ENCODE data around the gene ASXL1.

The ASXL1 gene

DNA sequence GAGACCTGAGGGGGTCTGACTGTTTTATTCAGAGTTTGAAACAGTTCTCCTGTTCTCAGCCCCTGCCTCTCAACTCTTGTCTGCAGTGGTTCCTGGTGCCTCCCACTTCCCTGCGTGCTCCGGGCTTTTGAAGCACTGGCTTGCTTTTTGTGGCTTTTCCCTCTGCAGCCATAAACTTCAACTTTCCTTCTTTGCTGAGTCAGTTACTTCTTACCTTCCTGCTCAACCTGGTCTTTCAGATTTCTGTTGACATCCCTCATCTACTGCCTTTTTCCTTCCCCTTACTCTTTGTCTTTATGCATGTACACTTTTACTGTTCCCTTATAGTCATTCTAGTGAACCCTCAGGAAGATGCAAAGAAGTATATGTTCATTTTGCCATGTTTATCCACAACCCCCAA, 57.4 kb downstream of the ASXL1 start:
- TF ChIP-seq POLR2AphosphoS5 (IDR thresholded peaks at IDR 0.05; ENCODE audit: low read depth, low read length) (no peak), TAF1 (IDR thresholded peaks at IDR 0.05; ENCODE audit: borderline replicate concordance, insufficient read depth, low read length) (no peak), FOXP2 (optimal IDR thresholded peaks at IDR 0.05; ENCODE audit: borderline replicate concordance, extremely low read depth, extremely low read length, insufficient read depth) (no peak), SIN3A (IDR thresholded peaks at IDR 0.05; ENCODE audit: borderline replicate concordance, insufficient read depth, low read length) (no peak)
- TF ChIP-seq, protein P1, sequence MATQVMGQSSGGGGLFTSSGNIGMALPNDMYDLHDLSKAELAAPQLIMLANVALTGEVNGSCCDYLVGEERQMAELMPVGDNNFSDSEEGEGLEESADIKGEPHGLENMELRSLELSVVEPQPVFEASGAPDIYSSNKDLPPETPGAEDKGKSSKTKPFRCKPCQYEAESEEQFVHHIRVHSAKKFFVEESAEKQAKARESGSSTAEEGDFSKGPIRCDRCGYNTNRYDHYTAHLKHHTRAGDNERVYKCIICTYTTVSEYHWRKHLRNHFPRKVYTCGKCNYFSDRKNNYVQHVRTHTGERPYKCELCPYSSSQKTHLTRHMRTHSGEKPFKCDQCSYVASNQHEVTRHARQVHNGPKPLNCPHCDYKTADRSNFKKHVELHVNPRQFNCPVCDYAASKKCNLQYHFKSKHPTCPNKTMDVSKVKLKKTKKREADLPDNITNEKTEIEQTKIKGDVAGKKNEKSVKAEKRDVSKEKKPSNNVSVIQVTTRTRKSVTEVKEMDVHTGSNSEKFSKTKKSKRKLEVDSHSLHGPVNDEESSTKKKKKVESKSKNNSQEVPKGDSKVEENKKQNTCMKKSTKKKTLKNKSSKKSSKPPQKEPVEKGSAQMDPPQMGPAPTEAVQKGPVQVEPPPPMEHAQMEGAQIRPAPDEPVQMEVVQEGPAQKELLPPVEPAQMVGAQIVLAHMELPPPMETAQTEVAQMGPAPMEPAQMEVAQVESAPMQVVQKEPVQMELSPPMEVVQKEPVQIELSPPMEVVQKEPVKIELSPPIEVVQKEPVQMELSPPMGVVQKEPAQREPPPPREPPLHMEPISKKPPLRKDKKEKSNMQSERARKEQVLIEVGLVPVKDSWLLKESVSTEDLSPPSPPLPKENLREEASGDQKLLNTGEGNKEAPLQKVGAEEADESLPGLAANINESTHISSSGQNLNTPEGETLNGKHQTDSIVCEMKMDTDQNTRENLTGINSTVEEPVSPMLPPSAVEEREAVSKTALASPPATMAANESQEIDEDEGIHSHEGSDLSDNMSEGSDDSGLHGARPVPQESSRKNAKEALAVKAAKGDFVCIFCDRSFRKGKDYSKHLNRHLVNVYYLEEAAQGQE (IDR thresholded peaks at IDR 0.05; ENCODE audit: insufficient read depth in 1 of 2, low read depth in 2 of 2, low read length in 2 of 2): no peak

DNA sequence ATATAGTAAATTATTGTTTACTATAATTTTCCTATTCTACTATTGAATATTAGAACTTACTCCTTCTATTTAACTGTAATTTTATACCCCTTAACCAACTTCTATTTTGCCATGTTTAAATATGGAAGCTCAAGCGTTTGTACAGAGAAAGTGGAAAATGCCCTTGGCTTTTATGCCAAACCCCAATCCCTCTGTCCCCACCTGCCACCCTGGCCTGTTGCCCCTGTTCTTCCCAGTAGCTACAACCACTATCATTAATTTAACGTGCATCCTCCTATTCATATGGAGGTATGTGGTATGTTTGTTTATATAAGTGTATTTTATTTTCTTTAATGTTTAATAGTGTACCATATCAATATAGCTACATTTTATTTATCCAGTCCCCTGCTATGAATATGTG, 58.1 kb downstream of the ASXL1 start:
- no peak for TF ChIP-seq FOXP2 (optimal IDR thresholded peaks at IDR 0.05; ENCODE audit: borderline replicate concordance, extremely low read depth, extremely low read length, insufficient read depth)
- no peak for TF ChIP-seq POLR2AphosphoS5 (IDR thresholded peaks at IDR 0.05; ENCODE audit: low read depth, low read length)
- no peak for TF ChIP-seq SIN3A (IDR thresholded peaks at IDR 0.05; ENCODE audit: borderline replicate concordance, insufficient read depth, low read length)
- TF ChIP-seq, protein P1 (IDR thresholded peaks at IDR 0.05; ENCODE audit: insufficient read depth in 1 of 2, low read depth in 2 of 2, low read length in 2 of 2): no peak
- TF ChIP-seq TAF1 (IDR thresholded peaks at IDR 0.05; ENCODE audit: borderline replicate concordance, insufficient read depth, low read length): no peak

DNA sequence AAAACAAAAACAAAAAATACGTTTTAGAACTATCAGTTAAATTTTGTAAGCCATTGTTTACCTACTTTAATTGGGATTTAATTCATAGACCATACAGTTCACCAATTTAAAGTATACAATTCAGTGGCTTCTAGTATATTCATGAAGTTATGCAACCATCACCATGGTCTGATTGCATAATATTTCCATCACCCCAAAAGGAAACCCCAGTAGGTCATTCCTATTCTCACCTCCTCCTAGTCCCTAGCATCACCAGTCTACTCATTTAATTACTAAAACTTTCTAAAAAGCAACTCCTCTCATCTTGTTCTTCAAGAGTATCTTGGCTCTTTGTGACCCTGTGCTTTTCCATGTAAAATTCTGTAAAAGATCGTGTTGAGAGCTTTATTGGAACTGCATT, 60.2 kb downstream of the ASXL1 start:
- TF ChIP-seq FOXP2 (optimal IDR thresholded peaks at IDR 0.05; ENCODE audit: borderline replicate concordance, extremely low read depth, extremely low read length, insufficient read depth): no peak
- TF ChIP-seq, protein P1 (IDR thresholded peaks at IDR 0.05; ENCODE audit: insufficient read depth in 1 of 2, low read depth in 2 of 2, low read length in 2 of 2): no peak
- TF ChIP-seq SIN3A (IDR thresholded peaks at IDR 0.05; ENCODE audit: borderline replicate concordance, insufficient read depth, low read length): no peak
- no peak for TF ChIP-seq TAF1 (IDR thresholded peaks at IDR 0.05; ENCODE audit: borderline replicate concordance, insufficient read depth, low read length)
- TF ChIP-seq POLR2AphosphoS5 (IDR thresholded peaks at IDR 0.05; ENCODE audit: low read depth, low read length): no peak

DNA sequence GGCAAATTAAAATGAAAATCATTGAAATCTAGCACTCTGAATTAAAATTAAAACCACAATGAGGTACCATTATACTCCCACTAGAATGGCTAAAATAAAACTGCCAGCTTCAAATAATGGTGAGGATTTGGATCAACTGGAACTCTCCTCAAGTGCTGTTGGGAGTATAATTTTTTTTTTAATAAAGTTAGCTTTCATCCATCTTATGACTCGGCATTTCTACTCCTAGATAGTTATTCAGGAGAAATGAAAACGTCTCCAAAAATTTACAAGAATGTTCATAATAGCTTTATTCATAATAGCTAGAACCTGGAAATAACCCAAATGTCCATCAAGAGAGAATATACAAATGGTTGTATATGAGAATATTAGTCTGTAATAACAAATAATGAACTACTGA, 63.2 kb downstream of the ASXL1 start:
- TF ChIP-seq FOXP2 (optimal IDR thresholded peaks at IDR 0.05; ENCODE audit: borderline replicate concordance, extremely low read depth, extremely low read length, insufficient read depth): no peak
- TF ChIP-seq TAF1 (IDR thresholded peaks at IDR 0.05; ENCODE audit: borderline replicate concordance, insufficient read depth, low read length): no peak
- TF ChIP-seq SIN3A (IDR thresholded peaks at IDR 0.05; ENCODE audit: borderline replicate concordance, insufficient read depth, low read length): no peak
- no peak for TF ChIP-seq POLR2AphosphoS5 (IDR thresholded peaks at IDR 0.05; ENCODE audit: low read depth, low read length)
- TF ChIP-seq, protein P1 (IDR thresholded peaks at IDR 0.05; ENCODE audit: insufficient read depth in 1 of 2, low read depth in 2 of 2, low read length in 2 of 2): no peak

DNA sequence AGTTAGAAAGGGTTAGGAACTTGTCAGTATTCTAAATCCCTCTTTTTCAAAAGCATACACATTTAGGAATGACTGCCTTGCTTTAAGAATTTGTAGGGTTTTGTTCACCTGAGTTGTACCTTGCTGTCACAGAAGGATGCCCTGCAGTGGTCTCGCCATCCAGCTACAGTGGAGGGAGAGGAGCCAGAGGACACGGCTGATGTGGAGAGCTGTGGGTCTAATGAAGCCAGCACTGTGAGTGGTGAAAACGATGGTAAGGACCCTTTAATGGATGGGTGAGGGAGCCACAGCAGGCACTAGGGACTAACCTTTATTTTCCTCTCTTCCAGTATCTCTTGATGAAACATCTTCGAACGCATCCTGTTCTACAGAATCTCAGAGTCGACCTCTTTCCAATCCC, 69.9 kb downstream of the ASXL1 start:
- TF ChIP-seq POLR2AphosphoS5 (IDR thresholded peaks at IDR 0.05; ENCODE audit: low read depth, low read length) (no peak), TAF1 (IDR thresholded peaks at IDR 0.05; ENCODE audit: borderline replicate concordance, insufficient read depth, low read length) (no peak), SIN3A (IDR thresholded peaks at IDR 0.05; ENCODE audit: borderline replicate concordance, insufficient read depth, low read length) (no peak), FOXP2 (optimal IDR thresholded peaks at IDR 0.05; ENCODE audit: borderline replicate concordance, extremely low read depth, extremely low read length, insufficient read depth) (no peak)
- TF ChIP-seq, protein P1 (IDR thresholded peaks at IDR 0.05; ENCODE audit: insufficient read depth in 1 of 2, low read depth in 2 of 2, low read length in 2 of 2): no peak

Measured in PFSK-1 (cell line).